ENCODE data around the gene CELF4. TPM values are rescaled to one million over a fixed set of nuclear protein-coding genes. Genes with fewer than 3 reads are reported as not detected.

The CELF4 gene
- total and polyA plus RNA-seq, 2 experiments from 2014 or later = 1.6 to 2.1 TPM

DNA sequence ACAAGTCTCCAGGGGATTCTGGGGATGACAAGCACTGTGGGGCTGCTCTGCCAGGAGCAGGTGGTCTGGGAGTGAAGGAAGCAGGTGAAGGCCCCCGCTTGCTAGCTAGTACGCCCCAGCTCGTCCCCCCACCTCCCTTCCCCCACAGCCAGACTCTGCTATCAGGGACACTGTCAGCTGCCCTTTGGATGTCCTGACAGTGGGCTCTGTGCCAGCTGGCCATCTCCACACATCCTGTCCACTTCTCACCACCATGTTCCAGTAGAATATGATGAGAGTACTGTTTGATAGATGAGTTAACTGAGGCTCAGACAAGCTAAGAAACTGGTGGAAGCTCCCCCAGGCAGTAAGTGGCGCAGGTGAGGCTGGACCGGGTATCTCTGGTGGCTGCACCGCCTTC lies 276.2 kb downstream of the CELF4 start:
- Histone ChIP-seq H3K4me3 (no peak overlapping the region), H3K4me1 (ENCODE audit: low read depth) (no peaks in the 10 kb centered on the region), H3K9me3 (ENCODE audit: low read depth) (no peaks in the 10 kb centered on the region), H3K27ac (no peak overlapping the region), H3K36me3 (no peaks in the 10 kb centered on the region), H3K27me3 (no peaks in the 10 kb centered on the region)
- DNase-seq (ENCODE audit: low read depth in 1 of 2, low spot score in 1 of 2) = no peak
- TF ChIP-seq, protein P1, sequence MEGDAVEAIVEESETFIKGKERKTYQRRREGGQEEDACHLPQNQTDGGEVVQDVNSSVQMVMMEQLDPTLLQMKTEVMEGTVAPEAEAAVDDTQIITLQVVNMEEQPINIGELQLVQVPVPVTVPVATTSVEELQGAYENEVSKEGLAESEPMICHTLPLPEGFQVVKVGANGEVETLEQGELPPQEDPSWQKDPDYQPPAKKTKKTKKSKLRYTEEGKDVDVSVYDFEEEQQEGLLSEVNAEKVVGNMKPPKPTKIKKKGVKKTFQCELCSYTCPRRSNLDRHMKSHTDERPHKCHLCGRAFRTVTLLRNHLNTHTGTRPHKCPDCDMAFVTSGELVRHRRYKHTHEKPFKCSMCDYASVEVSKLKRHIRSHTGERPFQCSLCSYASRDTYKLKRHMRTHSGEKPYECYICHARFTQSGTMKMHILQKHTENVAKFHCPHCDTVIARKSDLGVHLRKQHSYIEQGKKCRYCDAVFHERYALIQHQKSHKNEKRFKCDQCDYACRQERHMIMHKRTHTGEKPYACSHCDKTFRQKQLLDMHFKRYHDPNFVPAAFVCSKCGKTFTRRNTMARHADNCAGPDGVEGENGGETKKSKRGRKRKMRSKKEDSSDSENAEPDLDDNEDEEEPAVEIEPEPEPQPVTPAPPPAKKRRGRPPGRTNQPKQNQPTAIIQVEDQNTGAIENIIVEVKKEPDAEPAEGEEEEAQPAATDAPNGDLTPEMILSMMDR (IDR thresholded peaks at IDR 0.05; ENCODE audit: low read depth, low read length) = no peak

- Histone ChIP-seq H3K27me3 (no peaks in the 10 kb centered on the region), H3K4me1 (ENCODE audit: low read depth) (no peaks in the 10 kb centered on the region), H3K4me3 (no peak overlapping the region), H3K27ac (no peak overlapping the region), H3K9me3 (ENCODE audit: low read depth) (no peaks in the 10 kb centered on the region), H3K36me3 (no peaks in the 10 kb centered on the region)
- no peak for DNase-seq (ENCODE audit: low read depth in 1 of 2, low spot score in 1 of 2)
- TF ChIP-seq, protein P1 (IDR thresholded peaks at IDR 0.05; ENCODE audit: low read depth, low read length) = no peak
Measured at GRCh38 chr18:37287601-37288000, 278.0 kb downstream of the CELF4 start.

DNA sequence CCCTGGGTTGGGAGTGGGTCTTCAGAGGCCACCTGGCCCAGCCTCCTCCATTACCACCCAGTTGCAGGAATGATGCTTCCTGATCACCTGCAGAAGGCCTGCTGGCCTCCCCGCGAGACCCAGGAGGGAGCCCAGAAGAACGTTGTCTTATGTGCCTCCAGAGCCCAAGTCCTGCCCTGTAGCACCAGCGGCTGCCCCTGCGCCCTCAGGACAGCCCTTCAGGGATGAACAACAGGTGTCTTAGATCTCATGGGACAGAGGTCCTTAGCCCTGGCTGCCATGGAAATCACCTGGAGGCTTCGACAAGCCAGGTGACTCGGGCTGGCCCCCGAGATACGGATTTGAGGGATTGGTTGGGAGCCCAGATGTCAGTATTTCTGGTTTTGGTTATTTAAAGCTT lies 278.8 kb downstream of the CELF4 start:
- no peak for DNase-seq (ENCODE audit: low read depth in 1 of 2, low spot score in 1 of 2)
- TF ChIP-seq, protein P1 (IDR thresholded peaks at IDR 0.05; ENCODE audit: low read depth, low read length) = no peak
- no peaks in the 10 kb centered on the region for H3K27me3 ChIP-seq
- H3K4me1 ChIP-seq (ENCODE audit: low read depth) = no peaks in the 10 kb centered on the region
- no peaks in the 10 kb centered on the region for H3K9me3 ChIP-seq (ENCODE audit: low read depth)
- no peak overlapping the region for H3K27ac ChIP-seq
- no peak overlapping the region for H3K4me3 ChIP-seq
- H3K36me3 ChIP-seq = no peaks in the 10 kb centered on the region

DNA sequence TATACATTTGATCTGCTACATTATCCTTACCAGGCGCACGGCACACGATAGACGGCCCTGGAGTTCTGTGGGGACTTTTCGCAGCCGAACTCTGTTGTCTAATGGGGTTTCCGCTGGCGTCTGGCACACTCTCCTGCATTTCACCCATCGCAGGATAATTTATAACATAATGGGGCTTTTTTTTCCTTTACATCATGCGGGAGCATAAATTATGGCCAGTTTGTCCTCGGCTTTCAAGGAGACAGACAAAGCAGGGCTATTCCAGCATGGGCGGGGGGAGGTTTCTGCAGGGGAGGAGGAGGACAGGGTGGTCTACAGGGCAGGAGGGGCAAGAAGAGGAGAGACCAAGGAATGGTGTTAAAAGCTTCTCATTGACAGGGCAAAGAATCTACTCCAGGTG lies 279.8 kb downstream of the CELF4 start:
- TF ChIP-seq, protein P1 (IDR thresholded peaks at IDR 0.05; ENCODE audit: low read depth, low read length) = no peak
- no peaks in the 10 kb centered on the region for H3K36me3 ChIP-seq
- H3K27me3 ChIP-seq = peaks cover under 1% of the 10 kb centered on the region
- no peak for DNase-seq (ENCODE audit: low read depth in 1 of 2, low spot score in 1 of 2)
- H3K9me3 ChIP-seq (ENCODE audit: low read depth) = no peaks in the 10 kb centered on the region
- no peak overlapping the region for H3K4me3 ChIP-seq
- H3K27ac ChIP-seq = no peak overlapping the region
- H3K4me1 ChIP-seq (ENCODE audit: low read depth) = no peaks in the 10 kb centered on the region

- H3K36me3 ChIP-seq = no peaks in the 10 kb centered on the region
- H3K27ac ChIP-seq = no peak overlapping the region
- no peaks in the 10 kb centered on the region for H3K4me1 ChIP-seq (ENCODE audit: low read depth)
- DNase-seq (ENCODE audit: low read depth in 1 of 2, low spot score in 1 of 2) = no peak
- TF ChIP-seq, protein P1 (IDR thresholded peaks at IDR 0.05; ENCODE audit: low read depth, low read length) = no peak
- peaks cover 6% of the 10 kb centered on the region for H3K27me3 ChIP-seq
- no peak overlapping the region for H3K4me3 ChIP-seq
- H3K9me3 ChIP-seq (ENCODE audit: low read depth) = no peaks in the 10 kb centered on the region
Measured at GRCh38 chr18:37284260-37284659, 281.3 kb downstream of the CELF4 start.
